Measurements from ENCODE around the gene GPR83.
"Not testable (repeated sequence)": the region's sequence is repeated elsewhere in the genome, so short reads cannot be mapped to it uniquely, and the experiment has no call there.

GPR83 gene

DNA sequence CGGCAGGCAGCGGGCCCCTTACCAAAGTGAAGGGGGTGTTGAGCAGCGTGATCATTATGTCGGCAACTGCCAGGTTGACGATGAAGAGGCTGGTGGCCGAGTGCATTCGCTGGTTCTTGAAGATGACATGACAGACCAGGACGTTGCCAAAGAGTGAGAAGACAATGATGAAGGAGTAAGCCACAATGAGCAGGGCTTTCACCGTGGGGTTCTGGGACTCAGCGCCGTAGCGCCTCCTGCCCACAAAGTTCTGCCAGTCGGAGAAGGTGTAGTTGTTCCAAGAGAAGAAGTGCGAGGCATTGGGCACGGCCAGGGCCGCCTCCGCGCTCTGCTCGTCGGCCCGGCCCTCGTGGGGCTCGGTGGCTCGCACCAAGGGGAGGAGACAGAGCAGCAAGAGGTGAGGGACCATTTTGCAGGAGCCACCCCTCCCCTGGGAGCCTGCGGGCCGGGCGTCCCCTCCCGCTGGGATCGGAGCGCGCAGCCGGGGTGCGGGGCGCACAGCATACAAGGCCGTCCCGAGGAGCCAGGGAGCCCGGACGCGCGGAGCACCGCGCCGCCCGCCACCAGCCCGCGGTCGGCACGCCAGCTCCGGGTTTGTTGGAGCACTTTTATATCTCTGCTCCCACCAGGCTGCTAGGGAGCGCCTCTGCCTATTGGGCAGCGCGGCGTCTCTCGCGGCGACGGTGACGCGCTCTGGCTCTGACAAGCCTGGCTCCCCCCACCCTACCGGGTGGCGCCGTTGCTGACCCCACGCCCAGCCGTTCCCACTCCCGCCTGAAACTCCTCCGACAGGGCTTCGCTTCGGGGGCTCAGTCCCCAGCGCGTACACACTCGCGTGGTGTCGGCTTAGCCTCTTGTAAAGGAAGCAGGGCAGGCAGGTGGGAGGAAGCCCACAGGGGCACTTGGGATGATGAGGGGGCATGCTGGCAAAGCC lies at the start of gene GPR83:
Gene GPR83, minus strand, starts transcription at position 581 of the 934 bp plus-strand sequence. Its CDS starts 172 bp downstream, at position 409.
- DNase-seq (ENCODE audit: low read depth, low spot score) = peak; percentile 71

- DNase-seq (ENCODE audit: low read depth, low spot score) = no peak
Observed at GRCh38 chr11:94450048-94450447, 48.8 kb upstream of the GPR83 start.

- DNase-seq (ENCODE audit: low read depth, low spot score) = no peak
Observed at GRCh38 chr11:94449437-94449836, 48.2 kb upstream of the GPR83 start.

- no peak for DNase-seq (ENCODE audit: low read depth, low spot score)
Observed at GRCh38 chr11:94449029-94449428, 47.8 kb upstream of the GPR83 start.

DNA sequence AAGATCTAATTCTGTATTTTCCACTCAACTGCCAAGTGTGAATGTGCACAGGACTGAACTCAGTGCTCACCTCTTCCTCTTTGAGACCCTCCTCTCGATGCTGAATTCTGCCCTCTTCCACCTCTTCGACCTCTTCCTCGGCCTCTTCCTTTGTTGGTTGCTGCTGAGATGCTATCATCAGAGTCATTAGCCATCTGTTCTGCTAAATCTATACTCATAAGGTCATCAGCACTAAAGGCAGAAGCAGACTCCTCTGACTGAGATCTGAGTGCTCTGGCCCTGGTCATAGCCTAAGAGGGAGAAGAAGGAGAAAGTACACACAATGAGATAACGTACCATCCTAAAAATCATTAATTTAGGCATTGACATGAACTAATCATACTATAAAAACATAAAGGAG lies 45.9 kb upstream of the GPR83 start:
- no peak for DNase-seq (ENCODE audit: low read depth, low spot score)

GRCh38 chr11:94445641-94446040 lies 44.4 kb upstream of the GPR83 start:
- DNase-seq (ENCODE audit: low read depth, low spot score) = no peak

GRCh38 chr11:94433049-94433448 lies 31.8 kb upstream of the GPR83 start:
- DNase-seq (ENCODE audit: low read depth, low spot score) = no peak

DNA sequence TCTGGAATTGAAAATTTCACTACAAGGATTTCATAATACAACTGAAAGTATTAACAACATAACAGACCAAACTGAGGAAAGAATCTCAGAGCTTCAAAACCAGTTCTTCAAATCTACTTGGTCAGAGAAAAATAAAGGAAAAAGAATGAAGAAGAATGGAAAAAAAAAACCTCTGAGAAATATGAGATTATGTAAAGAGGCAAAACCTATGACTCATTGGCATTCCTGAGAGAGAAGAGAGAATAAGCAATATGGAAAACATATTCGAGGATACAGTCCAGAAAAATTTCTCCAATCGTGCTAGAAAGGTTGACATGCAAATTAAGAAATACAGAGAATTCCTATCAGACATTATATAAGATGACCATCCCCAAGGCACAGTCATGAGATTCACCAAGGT lies 23.4 kb upstream of the GPR83 start:
- no peak for DNase-seq (ENCODE audit: low read depth, low spot score)

DNA sequence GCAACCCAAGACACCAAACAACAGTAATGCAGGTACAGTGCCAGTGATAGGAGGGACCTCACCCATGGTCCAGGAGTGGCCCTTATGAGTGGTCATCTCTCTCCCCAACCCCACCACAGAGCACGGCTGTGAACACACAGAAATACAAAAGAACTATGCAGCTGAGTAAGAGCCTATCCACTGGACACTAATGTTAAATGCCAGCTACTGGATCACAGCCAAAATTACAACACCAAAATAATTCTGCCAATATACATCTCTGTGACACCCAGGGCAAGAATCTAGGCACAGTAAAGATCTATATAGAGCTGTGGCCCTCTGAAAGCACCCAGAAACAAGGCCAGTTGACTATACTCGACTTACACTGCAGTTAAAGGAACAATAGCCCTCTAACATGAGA lies 22.8 kb upstream of the GPR83 start:
- DNase-seq (ENCODE audit: low read depth, low spot score) = no peak

GRCh38 chr11:94423507-94423906 lies 22.3 kb upstream of the GPR83 start:
- no peak for DNase-seq (ENCODE audit: low read depth, low spot score)

DNA sequence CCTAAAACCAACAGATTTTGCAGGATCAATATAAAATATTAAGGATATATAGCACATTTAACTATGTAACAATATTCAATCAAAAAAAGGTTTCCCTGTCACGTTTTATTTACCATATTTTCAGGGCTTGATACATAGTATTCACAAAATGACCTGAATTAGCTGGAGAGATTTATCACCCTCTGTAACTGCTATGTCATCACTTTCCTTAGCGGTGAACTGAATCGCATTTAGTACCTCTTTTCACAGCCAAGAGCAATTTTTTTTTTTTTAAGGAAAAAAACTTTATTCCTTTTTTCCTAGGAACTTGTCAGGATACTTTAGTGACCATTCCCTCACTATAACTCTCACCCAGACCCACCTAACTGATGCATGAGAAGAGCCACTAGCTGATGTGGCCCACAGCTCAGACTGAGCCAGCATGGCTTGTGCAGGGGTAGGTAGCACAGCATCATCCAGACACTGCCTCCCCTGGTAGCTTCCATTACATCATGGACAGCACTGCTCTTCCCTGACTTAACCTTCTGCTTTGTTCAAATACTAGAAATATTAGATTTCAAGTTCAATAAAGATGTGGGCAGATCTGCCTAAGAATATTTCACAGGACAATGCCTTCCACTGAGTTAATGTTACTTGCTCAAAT lies 17.0 kb upstream of the GPR83 start:
- DNase-seq (ENCODE audit: low read depth, low spot score) = no peak

DNA sequence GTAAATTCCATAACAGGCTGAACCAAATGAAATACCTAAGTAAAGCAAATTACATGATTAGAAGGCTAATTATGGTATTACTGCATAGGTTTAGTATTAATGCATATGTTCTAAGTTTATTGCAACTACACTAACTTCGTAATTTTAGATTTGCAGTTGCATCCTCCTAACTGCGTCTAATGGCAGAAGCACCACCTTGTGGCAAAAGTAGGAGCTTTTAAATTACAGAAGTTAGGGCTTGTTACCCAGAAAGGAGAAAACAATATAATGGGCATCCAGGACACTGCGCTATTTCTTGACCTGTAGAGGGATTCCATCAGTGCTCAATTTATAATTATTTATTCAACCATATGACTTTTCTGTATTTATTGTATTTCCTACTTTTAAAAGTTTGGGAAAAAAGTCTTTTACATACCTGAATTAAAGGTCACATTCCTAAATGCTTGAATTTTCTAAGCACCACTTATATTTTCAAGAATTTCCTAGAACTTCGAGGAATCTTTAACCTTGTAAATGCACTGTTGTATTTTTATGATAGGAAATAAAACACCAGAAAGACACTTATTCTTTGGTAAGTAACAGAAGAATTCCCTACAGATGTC lies 16.3 kb upstream of the GPR83 start:
- DNase-seq (ENCODE audit: low read depth, low spot score) = no peak

GRCh38 chr11:94405062-94405833 lies 4.0 kb upstream of the GPR83 start:
- no peak for DNase-seq (ENCODE audit: low read depth, low spot score)

DNA sequence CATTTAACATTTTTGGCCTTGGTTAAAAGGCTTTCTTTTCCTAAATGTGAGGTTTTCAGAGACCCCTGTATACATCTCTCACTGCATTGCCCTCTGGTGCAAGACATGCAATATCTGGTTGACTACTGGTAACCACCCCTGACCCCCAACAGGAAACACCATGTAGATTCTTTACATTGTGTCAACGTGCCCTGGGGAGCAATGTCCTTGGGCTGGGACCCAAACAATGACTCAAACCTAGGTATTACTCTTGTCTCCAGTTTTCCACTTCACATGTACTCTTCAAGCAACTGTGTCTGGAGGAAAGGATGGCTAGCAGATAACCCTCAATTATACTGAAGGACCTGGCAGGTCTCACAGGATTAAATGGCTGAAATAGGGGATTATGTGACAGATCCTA lies 1.1 kb upstream of the GPR83 start:
- DNase-seq (ENCODE audit: low read depth, low spot score) = peak; percentile 30

DNA sequence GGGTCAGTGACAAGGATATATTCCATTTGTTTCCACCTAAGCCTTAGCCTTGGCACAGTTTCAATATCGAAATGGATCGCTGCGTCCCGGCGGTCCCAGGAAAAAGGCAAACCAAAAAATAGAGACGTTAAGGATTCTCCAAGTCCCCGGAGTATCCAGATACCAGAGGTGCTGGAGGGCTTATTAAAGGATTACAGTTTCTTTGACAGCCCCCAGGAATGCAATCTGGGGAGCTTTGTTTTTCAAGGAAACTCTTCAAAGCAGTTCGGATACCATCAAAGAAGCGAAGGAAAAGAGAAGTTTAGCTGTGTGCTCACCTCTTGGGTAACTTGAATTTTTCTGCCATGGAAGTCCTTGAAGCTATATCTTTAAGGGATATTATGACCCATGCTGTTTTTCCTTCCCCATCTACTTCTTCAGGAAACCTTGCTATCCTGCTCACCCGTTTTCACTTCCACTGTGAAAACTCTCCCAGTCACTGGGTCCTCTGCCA lies 600 bp upstream of the GPR83 start:
- peak; percentile 47 for DNase-seq (ENCODE audit: low read depth, low spot score)

DNA sequence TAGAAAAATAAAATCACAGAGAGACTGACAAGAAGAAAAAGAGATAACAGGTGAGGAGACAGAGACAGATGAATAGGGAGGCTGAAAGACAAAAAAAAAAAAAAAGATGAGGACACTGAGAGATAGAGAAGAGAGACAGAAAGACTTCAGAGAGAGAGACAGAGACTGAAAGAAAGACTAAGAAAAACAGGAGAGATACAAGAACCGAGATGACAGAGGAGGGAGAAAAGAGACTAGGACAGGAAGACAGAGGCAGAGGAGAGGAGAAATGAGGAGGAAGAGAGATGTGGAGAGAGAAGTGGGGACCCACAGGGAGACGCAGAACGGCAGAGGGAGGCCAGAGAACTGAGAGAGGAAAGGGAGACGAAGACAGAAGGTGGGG lies 771 bp downstream of the GPR83 start:
- no peak for DNase-seq (ENCODE audit: low read depth, low spot score)

DNA sequence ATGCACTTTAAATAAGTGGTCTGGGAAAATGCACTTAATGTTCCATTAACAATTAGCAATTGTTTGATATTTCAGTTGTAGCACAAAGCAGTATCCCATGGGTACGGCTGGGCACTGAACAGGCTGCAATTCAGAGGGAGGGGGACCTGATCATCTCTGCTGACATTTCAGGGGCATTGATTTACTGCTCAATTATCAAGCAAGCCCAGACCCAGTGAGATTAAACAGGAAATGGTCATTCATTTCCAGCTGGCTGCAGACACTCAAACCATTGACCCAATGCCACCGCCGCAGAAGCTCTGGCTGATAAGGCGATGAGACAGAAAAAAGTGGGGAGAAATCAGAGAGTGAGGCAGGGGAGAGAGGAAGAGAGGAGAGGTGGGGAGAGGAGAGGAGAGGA lies 1.2 kb downstream of the GPR83 start:
- no peak for DNase-seq (ENCODE audit: low read depth, low spot score)

DNA sequence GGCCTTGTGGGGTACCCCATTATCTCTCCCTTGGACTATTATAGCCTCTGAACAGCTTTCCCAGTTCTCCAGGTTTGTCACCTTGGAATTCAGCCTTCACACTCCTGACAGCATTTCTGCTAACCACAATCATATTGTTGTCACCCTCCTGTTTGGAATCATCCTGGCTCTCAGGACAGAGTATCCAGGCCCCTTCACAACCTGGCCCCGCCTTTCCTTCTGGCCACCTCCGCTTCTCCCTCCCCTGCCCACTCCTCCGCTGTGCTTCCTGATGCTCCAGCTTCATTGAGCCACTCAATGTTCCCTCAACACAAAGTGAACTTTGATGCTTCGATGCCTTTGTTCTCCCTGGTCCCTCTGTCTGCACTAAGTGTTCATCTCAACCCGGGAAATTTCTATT lies 3.1 kb downstream of the GPR83 start:
- no peak for DNase-seq (ENCODE audit: low read depth, low spot score)

GRCh38 chr11:94396282-94396681 lies 4.9 kb downstream of the GPR83 start:
- DNase-seq (ENCODE audit: low read depth, low spot score) = no peak

DNA sequence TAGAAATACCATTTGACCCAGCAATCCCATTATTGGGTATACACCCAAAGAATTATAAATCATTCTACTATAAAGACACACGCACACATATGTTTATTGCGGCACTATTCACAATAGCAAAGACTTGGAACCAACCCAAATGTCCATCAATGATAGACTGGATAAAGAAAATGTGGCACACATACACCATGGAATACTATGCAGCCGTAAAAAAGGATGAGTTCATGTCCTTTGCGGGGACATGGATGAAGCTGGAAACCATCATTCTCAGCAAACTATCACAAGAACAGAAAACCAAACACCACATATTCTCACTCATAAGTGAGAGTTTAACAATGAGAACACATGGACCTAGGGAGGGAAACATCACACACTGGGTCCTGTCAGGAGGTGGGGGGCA lies 9.3 kb downstream of the GPR83 start:
- not testable (repeated sequence) for DNase-seq (ENCODE audit: low read depth, low spot score)

DNA sequence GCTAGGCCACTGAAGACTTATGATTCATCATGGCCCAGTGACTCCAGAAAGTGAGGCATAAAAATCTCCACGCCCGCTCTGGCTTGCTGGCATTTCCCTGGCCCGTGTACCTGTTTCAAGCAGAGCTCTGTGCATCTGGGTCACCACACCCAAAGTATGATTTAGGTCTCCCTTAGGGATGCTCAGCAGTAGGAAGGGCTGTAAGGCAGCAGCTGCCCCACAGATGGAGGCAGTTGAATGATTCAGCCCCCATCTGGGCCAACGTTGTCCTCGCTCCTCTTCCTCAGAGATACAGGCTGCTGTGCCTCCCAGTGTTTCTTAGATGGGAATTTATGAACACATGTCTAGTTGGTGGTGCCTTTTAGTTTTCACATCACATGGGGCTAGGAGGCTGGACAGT lies 21.6 kb downstream of the GPR83 start:
- DNase-seq (ENCODE audit: low read depth, low spot score) = no peak

DNA sequence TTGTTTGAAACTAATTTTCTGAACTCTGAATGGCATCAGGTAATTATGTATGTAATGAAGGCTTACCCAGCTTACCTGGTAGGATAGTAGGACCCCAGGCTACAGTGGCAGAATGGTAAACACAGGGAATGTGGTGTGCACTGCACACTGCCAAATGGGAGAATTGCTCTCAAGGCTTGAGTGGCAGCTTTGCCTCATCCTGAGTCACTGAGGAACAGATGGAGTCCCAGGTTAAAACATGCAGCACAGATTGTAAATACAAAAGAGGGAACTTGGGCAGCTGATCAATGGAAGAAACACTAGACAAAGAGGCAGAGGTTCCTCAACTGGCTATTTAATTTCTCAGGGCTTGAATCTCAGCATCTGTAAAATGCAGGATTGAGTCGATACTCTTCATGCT lies 24.4 kb downstream of the GPR83 start:
- no peak for DNase-seq (ENCODE audit: low read depth, low spot score)

Measured in ELF-1 (cell line).